Activated CD4-positive, alpha-beta T cell treated with anti-CD3 and anti-CD28 coated beads for 48 hours (primary cell): ENCODE results near the gene EXD3.
A peak's percentile ranks its signal among the peaks of the same experiment; 100 is the strongest.

Source experiments
- DNase-seq: peaks from one replicate; pipeline ENCODE4 v3.0.0-alpha.2; 2020

EXD3 gene

GRCh38 chr9:137458194-137459151 lies 35.5 kb upstream of the EXD3 start:
- DNase-seq, result no peak

GRCh38 chr9:137457406-137458193 lies 34.6 kb upstream of the EXD3 start:
- DNase-seq, result no peak

- DNase-seq, result no peak
Measured at GRCh38 chr9:137456864-137457405, 34.0 kb upstream of the EXD3 start.

GRCh38 chr9:137456061-137456863 lies 33.3 kb upstream of the EXD3 start:
- no peak for DNase-seq

DNA sequence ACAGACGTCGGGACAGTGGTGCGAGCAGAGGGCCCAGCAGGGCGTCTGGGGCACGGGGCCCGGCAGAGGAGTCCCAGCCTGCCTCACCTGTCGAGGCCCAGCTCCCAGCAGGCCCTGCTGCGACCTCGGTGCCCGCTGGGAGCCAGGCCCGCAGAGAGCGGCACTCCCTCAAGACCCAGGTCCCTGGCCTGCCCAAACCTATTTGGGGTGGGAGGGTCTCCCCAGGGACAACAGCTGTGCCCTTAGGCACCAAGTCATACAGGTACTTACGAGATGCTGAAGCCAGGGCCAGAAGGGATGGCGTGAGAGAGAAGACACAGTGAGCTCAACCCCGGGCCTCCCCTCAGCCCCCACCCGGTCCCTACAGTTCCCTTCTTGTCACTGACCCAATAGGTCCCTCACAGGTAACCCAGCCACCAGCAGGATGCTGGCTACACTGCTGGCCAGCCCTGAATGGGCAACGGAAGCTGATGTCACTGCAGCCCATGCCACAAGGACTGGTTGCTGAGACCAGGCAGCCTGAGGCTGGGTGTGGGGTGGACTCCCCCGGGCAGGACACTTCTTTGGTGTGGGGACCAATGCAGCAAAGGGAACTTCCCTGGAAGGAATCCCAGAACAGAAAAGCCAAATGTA lies 32.5 kb upstream of the EXD3 start:
- peak; percentile 3 for DNase-seq

DNA sequence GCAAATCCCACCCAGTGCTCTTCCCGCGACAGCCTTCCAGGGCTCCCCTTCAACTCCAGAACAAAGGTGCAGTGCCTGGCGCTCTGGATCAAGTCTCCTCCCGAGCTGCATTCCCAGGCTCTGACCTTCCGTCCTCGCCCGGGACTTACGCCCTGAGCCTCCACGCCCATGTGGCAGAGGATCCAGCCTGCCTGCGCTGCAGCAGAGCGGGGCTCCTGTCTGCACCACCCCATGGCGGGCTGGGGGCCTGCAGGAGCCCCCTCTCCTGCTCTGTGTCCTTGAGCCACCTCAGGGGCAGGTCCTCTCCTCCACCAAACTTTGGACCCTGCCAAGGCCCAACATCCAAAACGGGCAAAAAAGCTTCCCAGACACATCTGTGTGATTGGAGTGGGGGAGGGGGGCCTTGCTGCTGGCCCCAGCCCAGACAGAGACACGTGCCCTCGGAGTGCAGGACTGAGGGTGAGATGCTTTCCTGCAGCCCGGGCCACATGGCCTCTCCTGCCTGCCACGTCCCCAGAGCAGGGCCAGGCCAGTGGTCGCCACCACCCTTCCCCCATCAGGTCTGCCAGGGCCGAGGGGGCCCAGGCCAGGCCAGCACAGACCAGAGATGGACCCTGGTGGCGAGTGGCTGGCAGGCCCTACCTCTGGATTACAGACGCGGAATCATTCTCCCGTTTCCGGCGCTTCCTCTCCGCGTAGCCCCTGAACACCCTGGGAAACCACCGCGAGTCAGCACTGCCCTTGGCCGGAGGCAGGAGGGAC lies 31.8 kb upstream of the EXD3 start:
- no peak for DNase-seq

GRCh38 chr9:137454145-137454596 lies 31.2 kb upstream of the EXD3 start:
- DNase-seq, result peak; percentile 61

DNA sequence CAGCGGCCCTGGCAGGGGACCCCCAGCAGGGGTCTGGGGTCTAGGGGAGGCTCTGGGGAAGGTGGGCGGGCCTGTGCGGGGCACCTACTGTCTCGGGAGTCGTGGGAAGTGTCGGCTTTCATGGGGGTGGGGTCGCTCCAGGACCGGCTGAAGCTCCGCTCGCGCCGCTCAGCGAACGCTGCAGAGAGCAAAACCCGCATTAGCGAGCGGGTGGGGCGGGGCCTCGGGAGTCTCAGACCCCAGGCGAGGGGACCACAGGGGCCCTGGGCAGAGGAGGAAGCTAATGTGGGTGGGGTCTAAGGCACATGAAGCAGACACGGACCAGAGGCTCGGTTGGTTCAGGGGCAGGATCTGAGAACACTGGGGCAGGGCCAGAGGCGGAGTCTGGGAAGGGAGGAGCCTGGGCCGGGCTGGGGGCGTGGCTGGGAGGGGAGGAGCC lies 30.7 kb upstream of the EXD3 start:
- DNase-seq, result peak; percentile 81

DNA sequence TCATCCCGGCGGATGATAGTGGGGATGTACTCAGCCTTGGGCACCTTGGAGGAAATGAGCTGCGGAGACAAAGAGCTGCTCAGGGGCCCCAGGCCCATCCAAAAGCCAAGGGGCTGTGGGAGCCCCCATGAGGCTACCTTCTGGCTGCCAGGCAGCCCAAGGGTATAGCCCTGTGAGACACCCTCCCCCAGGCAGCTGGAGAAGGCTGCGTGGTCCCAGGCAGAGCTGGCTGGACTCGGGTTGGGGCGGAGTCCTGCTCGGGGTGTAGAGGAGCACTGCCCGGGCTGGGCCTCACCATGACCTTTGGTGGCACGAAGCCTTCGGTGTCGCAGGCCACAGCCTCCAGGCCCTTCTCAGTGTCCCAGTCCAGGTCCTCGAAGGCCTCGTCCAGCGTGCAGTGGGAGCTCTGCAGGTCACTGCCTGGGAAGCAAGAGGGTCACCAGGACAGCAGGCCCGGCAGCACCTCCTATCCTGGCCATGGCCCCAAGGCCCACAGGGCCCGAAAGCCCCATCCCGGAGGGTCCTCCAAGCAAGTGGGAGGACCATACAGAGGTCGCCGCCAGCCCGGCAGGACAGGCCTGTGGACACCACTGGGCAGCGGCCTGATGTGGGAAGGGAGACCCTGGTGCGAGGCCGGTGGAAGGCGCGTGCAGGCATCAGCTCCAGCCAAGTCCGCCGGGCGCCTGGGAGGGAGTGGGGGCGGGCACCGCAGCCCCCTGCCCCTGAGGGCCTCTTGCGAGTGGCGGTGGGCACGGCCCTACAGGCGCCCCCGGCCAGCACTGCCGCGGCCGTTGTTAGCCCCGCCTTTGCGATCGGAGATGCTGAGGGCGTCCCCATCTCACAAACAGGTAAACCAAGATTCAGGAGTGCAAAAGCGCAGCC lies 30.0 kb upstream of the EXD3 start:
- no peak for DNase-seq

GRCh38 chr9:137452006-137452760 lies 29.2 kb upstream of the EXD3 start:
- peak; percentile 1 for DNase-seq

DNA sequence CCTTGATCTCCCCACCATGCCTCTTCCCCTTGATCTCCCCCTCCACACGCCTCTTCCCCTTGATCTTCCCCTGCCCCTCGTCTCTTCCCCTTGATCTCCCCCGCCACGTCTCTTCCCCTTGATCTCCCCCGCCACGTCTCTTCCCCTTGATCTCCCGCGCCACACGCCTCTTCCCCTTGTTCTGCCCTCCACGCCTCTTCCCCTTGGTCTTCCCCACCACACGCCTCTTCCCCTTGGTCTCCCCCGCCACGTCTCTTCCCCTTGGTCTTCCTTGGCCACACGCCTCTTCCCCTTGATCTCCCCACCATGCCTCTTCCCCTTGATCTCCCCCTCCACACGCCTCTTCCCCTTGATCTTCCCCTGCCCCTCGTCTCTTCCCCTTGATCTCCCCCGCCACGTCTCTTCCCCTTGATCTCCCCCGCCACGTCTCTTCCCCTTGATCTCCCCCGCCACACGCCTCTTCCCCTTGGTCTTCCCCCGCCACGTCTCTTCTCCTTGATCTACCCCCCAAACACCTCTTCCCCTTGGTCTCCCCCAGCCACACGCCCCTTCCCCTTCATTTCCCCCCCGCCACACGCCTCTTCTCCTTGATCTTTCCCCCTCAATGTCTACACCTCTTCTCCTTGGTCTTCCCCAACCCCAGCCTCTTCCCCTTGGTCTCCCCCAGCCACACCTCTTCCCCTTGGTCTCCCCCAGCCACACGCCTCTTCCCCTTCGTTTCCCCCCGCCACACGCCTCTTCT lies 28.5 kb upstream of the EXD3 start:
- peak; percentile 2 for DNase-seq

DNA sequence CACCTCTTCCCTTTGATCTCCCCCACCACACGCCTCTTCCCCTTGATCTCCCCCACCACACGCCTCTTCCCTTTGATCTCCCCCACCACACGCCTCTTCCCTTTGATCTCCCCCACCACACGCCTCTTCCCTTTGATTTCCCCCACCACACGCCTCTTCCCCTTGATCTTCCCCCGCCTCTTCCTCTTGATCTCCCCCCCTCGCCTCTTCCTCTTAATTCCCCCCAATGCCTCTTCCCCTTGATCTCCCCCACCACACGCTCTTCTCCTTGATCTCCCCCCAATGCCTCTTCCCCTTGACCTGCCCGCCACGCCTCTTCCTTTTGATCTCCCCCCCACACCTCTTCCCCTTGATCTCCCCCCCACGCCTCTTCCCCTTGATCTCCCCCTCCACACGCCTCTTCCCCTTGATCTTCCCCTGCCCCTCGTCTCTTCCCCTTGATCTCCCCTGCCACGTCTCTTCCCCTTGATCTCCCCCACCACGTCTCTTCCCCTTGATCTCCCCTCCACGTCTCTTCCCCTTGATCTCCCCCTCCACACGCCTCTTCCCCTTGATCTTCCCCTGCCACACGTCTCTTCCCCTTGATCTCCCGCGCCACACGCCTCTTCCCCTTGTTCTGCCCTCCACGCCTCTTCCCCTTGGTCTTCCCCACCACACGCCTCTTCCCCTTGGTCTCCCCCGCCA lies 27.7 kb upstream of the EXD3 start:
- DNase-seq, result peak; percentile 2

GRCh38 chr9:137449931-137450538 lies 27.1 kb upstream of the EXD3 start:
- no peak for DNase-seq

- DNase-seq, result no peak
Measured at GRCh38 chr9:137449081-137449844, 26.3 kb upstream of the EXD3 start.

DNA sequence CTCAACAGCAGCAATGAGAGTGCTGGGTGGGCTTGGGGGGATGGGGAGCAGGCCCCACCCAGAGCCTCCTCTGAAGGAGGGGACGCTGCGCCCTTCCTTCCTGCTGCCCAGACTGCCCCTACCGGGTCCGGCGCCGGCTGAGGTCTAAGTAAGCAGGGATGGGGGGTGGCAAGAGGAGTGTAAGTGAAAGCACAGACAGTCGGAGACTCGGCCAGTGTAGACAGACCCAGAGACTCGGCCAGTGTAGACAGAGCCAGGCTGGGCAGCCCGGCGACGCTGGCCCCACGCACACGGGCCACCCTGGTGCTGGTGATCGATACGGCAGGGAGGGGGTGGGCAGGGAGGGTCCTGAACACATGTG lies 25.6 kb upstream of the EXD3 start:
- no peak for DNase-seq

- DNase-seq, result no peak
Measured at GRCh38 chr9:137447722-137448601, 25.0 kb upstream of the EXD3 start.
